WERI-Rb-1 (cell line): ENCODE data around the gene ARID3A.
A peak's percentile ranks its signal among the peaks of the same experiment; 100 is the strongest.
"Not testable (repeated sequence)": the region's sequence is repeated elsewhere in the genome, so short reads cannot be mapped to it uniquely, and the experiment has no call there.

ENCODE experiments used
- DNase-seq: peaks from one replicate; pipeline ENCODE4 v3.0.0-alpha.2; 2020
- H3K27ac ChIP-seq: fragments of 250-450 bp; sonication (Bioruptor Pico); 2 replicates; pipeline ENCODE4 v1.5.1; 2020; ENCODE audit warnings: mild to moderate bottlenecking, moderate library complexity
- H3K27me3 ChIP-seq: fragments of 250-450 bp; sonication (Bioruptor Pico); 2 replicates; pipeline ENCODE4 v1.5.1; 2021; ENCODE audit warnings: mild to moderate bottlenecking, low read depth, moderate library complexity; ENCODE audit not compliant: insufficient read depth, severe bottlenecking
- H3K36me3 ChIP-seq: fragments of 250-450 bp; sonication (Bioruptor Pico); 2 replicates; pipeline ENCODE4 v1.5.1; 2020; ENCODE audit warnings: mild to moderate bottlenecking, moderate library complexity
- H3K4me3 ChIP-seq: 2 replicates; pipeline ENCODE4 v1.5.1; 2011; ENCODE audit warnings: low read depth, mild to moderate bottlenecking, control low read depth, low read length
- H3K9me3 ChIP-seq: fragments of 250-450 bp; sonication (Bioruptor Pico); 2 replicates; pipeline ENCODE4 v1.5.1; 2021; ENCODE audit warnings: mild to moderate bottlenecking, moderate library complexity; ENCODE audit not compliant: severe bottlenecking
- CTCF ChIP-seq: IDR thresholded peaks from 2 replicates; pipeline ENCODE4 v1.5.1; 2011; ENCODE audit warnings: low read depth, mild to moderate bottlenecking, control low read depth, inconsistent platforms, low read length

ARID3A gene

GRCh38 chr19:1019980-1020867 is 94.4 kb downstream of the ARID3A start:
- peaks cover 24% of the 10 kb centered on the region for H3K36me3 ChIP-seq
- peak overlapping the region; percentile 89 for H3K27ac ChIP-seq
- H3K4me3 ChIP-seq = peak overlapping the region; percentile 69
- no peaks in the 10 kb centered on the region for H3K9me3 ChIP-seq
- no peak for TF ChIP-seq CTCF
- DNase-seq = no peak
- H3K27me3 ChIP-seq = no peaks in the 10 kb centered on the region

- Histone ChIP-seq H3K9me3 (no peaks in the 10 kb centered on the region), H3K27me3 (no peaks in the 10 kb centered on the region), H3K36me3 (peaks cover 24% of the 10 kb centered on the region), H3K4me3 (peak within 1 kb of the TSS; percentile 69), H3K27ac (peak within 1 kb of the TSS; percentile 89)
- peak; percentile 98 for DNase-seq
- TF ChIP-seq CTCF = no peak
Measured at GRCh38 chr19:1020868-1021425, 95.1 kb downstream of the ARID3A start, which contains the start of gene TMEM259. TSS of gene TMEM259 (minus strand) at chr19:1021123. CDS start at chr19:1020996, 127 bp downstream.

GRCh38 chr19:1023883-1024188 is 98.0 kb downstream of the ARID3A start:
- H3K9me3 ChIP-seq, H3K27me3 ChIP-seq, H3K27ac ChIP-seq, H3K4me3 ChIP-seq, H3K36me3 ChIP-seq, DNase-seq: not testable (repeated sequence)

- not testable (repeated sequence) for H3K27ac ChIP-seq, H3K4me3 ChIP-seq, H3K36me3 ChIP-seq, H3K27me3 ChIP-seq, H3K9me3 ChIP-seq, DNase-seq
Measured at GRCh38 chr19:1025080-1025479, 99.2 kb downstream of the ARID3A start.
